Colonic mucosa (tissue), 4 donors: ENCODE results near the gene TMEM150A. TPM values are rescaled to one million over a fixed set of nuclear protein-coding genes. Genes with fewer than 3 reads are reported as not detected.
A peak's percentile ranks its signal among the peaks of the same experiment; 100 is the strongest.

Source experiments
- DNase-seq: peaks from one replicate; pipeline ENCODE4 v3.0.0-alpha.2; 2020
- H3K27ac ChIP-seq: fragments of 200-600 bp; one replicate; pipeline ENCODE4 v1.8.0; 2021
- H3K27me3 ChIP-seq: fragments of 200-600 bp; one replicate; pipeline ENCODE4 v1.8.0; 2021
- H3K36me3 ChIP-seq: fragments of 200-600 bp; one replicate; pipeline ENCODE4 v1.8.0; 2021
- H3K4me1 ChIP-seq: fragments of 200-600 bp; one replicate; pipeline ENCODE4 v1.8.0; 2021; ENCODE audit warnings: mild to moderate bottlenecking
- H3K4me3 ChIP-seq: fragments of 200-600 bp; one replicate; pipeline ENCODE4 v1.8.0; 2021
- H3K9ac ChIP-seq, 2 donors: one replicate each; pipeline ENCODE4 v1.7.0; 2013; ENCODE audit warnings: control low read depth in 2 of 2, low read depth in 2 of 2, low read length in 2 of 2
- H3K9me3 ChIP-seq: fragments of 200-600 bp; one replicate; pipeline ENCODE4 v1.8.0; 2021
- CTCF ChIP-seq: fragments of 200-600 bp; IDR thresholded peaks from one replicate; pipeline ENCODE4 v1.8.0; 2022; ENCODE audit warnings: antibody characterized with exemption, mild to moderate bottlenecking
- intact Hi-C: fragments of 100-400 bp; cut with DNase I; formaldehyde crosslinking; loops from one replicate; pipeline ENCODE4 v1.14.1; 2022
- total RNA-seq, 2 donors: library from RNA; stranded (reverse); fragmentation: NEBNext Ultra II Directional in 1 of 2; extraction: Animal tissue kit (Norgen Biotek cat#: 25700) in 1 of 2; gene quantifications; one replicate each; pipeline ENCODE4 v1.2.1, GENCODE V29; 2021
- donor health status: healthy.
- donor health status: DM: no; HTN: no; CAD: no.
- donor health status: DM: no; HTN: no; CAD: no.

The TMEM150A gene
- 1 to 10 TPM; 5.2 to 7.2 TPM for total RNA-seq

GRCh38 chr2:85602476-85603234 lies at the start of gene TMEM150A:
TSS of gene TMEM150A (minus strand) at chr2:85602698. CDS start at chr2:85601948, 750 bp downstream.
- H3K4me1 ChIP-seq, result peaks cover 4% of the 10 kb centered on the region
- H3K36me3 ChIP-seq, result no peaks in the 10 kb centered on the region
- peak; percentile 92 for DNase-seq
- intact Hi-C loops, result no loop called here
- H3K4me3 ChIP-seq, result peak within 1 kb of the TSS; percentile 80
- H3K9me3 ChIP-seq, result no peaks in the 10 kb centered on the region
- peak; percentile 26 for TF ChIP-seq CTCF
- peak within 1 kb of the TSS; percentile 84 for H3K27ac ChIP-seq
- H3K27me3 ChIP-seq, result no peaks in the 10 kb centered on the region
- H3K9ac ChIP-seq, result peak within 1 kb of the TSS; percentile 70 to 90

- intact Hi-C loops, result no loop called here
- no peak overlapping the region for H3K9ac ChIP-seq
- no peak for TF ChIP-seq CTCF
- H3K9me3 ChIP-seq, result no peaks in the 10 kb centered on the region
- DNase-seq, result no peak
- no peak overlapping the region for H3K27ac ChIP-seq
- peaks cover 19% of the 10 kb centered on the region for H3K36me3 ChIP-seq
- H3K4me3 ChIP-seq, result no peak overlapping the region
- H3K27me3 ChIP-seq, result no peaks in the 10 kb centered on the region
- no peaks in the 10 kb centered on the region for H3K4me1 ChIP-seq
Measured at GRCh38 chr2:85652056-85652455, 49.6 kb upstream of the TMEM150A start.

GRCh38 chr2:85651097-85651496 lies 48.6 kb upstream of the TMEM150A start:
- no peak for TF ChIP-seq CTCF
- DNase-seq, result no peak
- Histone ChIP-seq H3K27ac (no peak overlapping the region), H3K9ac (no peak overlapping the region), H3K9me3 (no peaks in the 10 kb centered on the region), H3K27me3 (no peaks in the 10 kb centered on the region), H3K36me3 (peaks cover 22% of the 10 kb centered on the region), H3K4me3 (no peak overlapping the region), H3K4me1 (no peaks in the 10 kb centered on the region)
- intact Hi-C loops, result no loop called here

- Histone ChIP-seq H3K27me3 (no peaks in the 10 kb centered on the region), H3K4me3 (no peak overlapping the region), H3K9ac (no peak overlapping the region), H3K9me3 (no peaks in the 10 kb centered on the region), H3K4me1 (no peaks in the 10 kb centered on the region), H3K27ac (no peak overlapping the region), H3K36me3 (peaks cover 27% of the 10 kb centered on the region)
- TF ChIP-seq CTCF, result no peak
- no peak for DNase-seq
- intact Hi-C loops, result no loop called here
Measured at GRCh38 chr2:85650456-85650855, 48.0 kb upstream of the TMEM150A start.

- TF ChIP-seq CTCF, result no peak
- no peaks in the 10 kb centered on the region for H3K9me3 ChIP-seq
- DNase-seq, result no peak
- no peak overlapping the region for H3K4me3 ChIP-seq
- no peak overlapping the region for H3K27ac ChIP-seq
- H3K27me3 ChIP-seq, result no peaks in the 10 kb centered on the region
- no peaks in the 10 kb centered on the region for H3K4me1 ChIP-seq
- no peak overlapping the region for H3K9ac ChIP-seq
- H3K36me3 ChIP-seq, result peaks cover 37% of the 10 kb centered on the region
- intact Hi-C loops, result no loop called here
Measured at GRCh38 chr2:85649201-85650190, 47.0 kb upstream of the TMEM150A start.
